HEK293 (cell line): ENCODE measurements around the gene ATF6.

Experiments
- CTCF ChIA-PET: fragments of 350-600 bp; formaldehyde crosslinking; extraction: SDS; loops from one replicate; lab custom pipeline; 2021; ENCODE audit warnings: antibody characterized with exemption; lab: Yijun Ruan, JAX
- POLR2A ChIA-PET: fragments of 300-600 bp; formaldehyde crosslinking; extraction: SDS; loops from one replicate; lab custom pipeline; 2020; ENCODE audit warnings: antibody characterized with exemption, inconsistent platforms; lab: Yijun Ruan, JAX
- H3K27ac ChIP-seq: fragments of 200-500 bp; sonication (Bioruptor generic); 2 replicates; pipeline ENCODE4 v1.5.1; 2014; ENCODE audit warnings: low read depth, low read length, control low read depth, inconsistent platforms; ENCODE audit errors: extremely low read depth
- H3K36me3 ChIP-seq, 2 experiments: fragments of 200-500 bp in 1 of 2; sonication (Bioruptor generic) in 1 of 2; 1 replicate in 1 of 2; 2 replicates in 1 of 2; pipeline ENCODE4 v1.5.1; 2014 to 2017; ENCODE audit warnings: inconsistent platforms in 2 of 2, low read length in 2 of 2; ENCODE audit not compliant: control insufficient read depth in 2 of 2, insufficient read depth in 1 of 2
- H3K4me1 ChIP-seq: fragments of 200-500 bp; sonication (Bioruptor generic); 2 replicates; pipeline ENCODE4 v1.5.1; 2014; ENCODE audit warnings: mild to moderate bottlenecking, low read length, inconsistent platforms; ENCODE audit not compliant: control insufficient read depth, insufficient read depth
- H3K4me3 ChIP-seq: 2 replicates; pipeline ENCODE4 v1.5.1; 2011; ENCODE audit warnings: low read depth, mild to moderate bottlenecking, control low read depth, low read length, moderate library complexity
- H3K9me3 ChIP-seq: fragments of 200-500 bp; sonication (Bioruptor generic); 2 replicates; pipeline ENCODE4 v1.5.1; 2014; ENCODE audit warnings: low read depth, low read length, inconsistent platforms; ENCODE audit not compliant: control insufficient read depth, insufficient read depth
- GLIS1 ChIP-seq: fragments of 450-650 bp; formaldehyde crosslinking; IDR thresholded peaks from 2 replicates; pipeline ENCODE4 v1.5.1; 2016; ENCODE audit warnings: missing biosample characterization, missing genetic modification characterization
- SCRT2 ChIP-seq: fragments of 450-650 bp; formaldehyde crosslinking; IDR thresholded peaks from 2 replicates; pipeline ENCODE4 v1.5.1; 2016; ENCODE audit warnings: missing biosample characterization, missing genetic modification characterization
- WT1 ChIP-seq: fragments of 450-650 bp; formaldehyde crosslinking; IDR thresholded peaks from 2 replicates; pipeline ENCODE4 v1.5.1; 2016; ENCODE audit warnings: missing biosample characterization, missing genetic modification characterization
- ZBTB17 ChIP-seq: fragments of 450-650 bp; formaldehyde crosslinking; IDR thresholded peaks from 2 replicates; pipeline ENCODE4 v1.5.1; 2016; ENCODE audit warnings: missing biosample characterization, missing genetic modification characterization
- ZBTB48 ChIP-seq: fragments of 450-650 bp; formaldehyde crosslinking; IDR thresholded peaks from 2 replicates; pipeline ENCODE4 v1.5.1; 2016; ENCODE audit warnings: missing biosample characterization, missing genetic modification characterization
- ZNF155 ChIP-seq: fragments of 450-650 bp; formaldehyde crosslinking; IDR thresholded peaks from 2 replicates; pipeline ENCODE4 v1.5.1; 2016; ENCODE audit warnings: missing biosample characterization, missing genetic modification characterization
- ZNF366 ChIP-seq: fragments of 450-650 bp; formaldehyde crosslinking; conservative IDR thresholded peaks from 2 replicates; pipeline ENCODE4 v1.5.1; 2016; ENCODE audit warnings: missing biosample characterization, missing genetic modification characterization
- ZNF423 ChIP-seq: fragments of 450-650 bp; formaldehyde crosslinking; IDR thresholded peaks from 2 replicates; pipeline ENCODE4 v1.5.1; 2016; ENCODE audit warnings: missing biosample characterization, missing genetic modification characterization
- ZNF596 ChIP-seq: fragments of 450-650 bp; IDR thresholded peaks from 2 replicates; pipeline ENCODE4 v1.5.0; 2018; ENCODE audit warnings: missing biosample characterization, mild to moderate bottlenecking, missing genetic modification characterization, moderate library complexity
- ZNF610 ChIP-seq: fragments of 450-650 bp; formaldehyde crosslinking; IDR thresholded peaks from 2 replicates; pipeline ENCODE4 v1.5.1; 2016; ENCODE audit warnings: missing biosample characterization, missing genetic modification characterization, borderline replicate concordance
- ZNF677 ChIP-seq: fragments of 450-650 bp; IDR thresholded peaks from 2 replicates; pipeline ENCODE4 v1.5.0; 2018; ENCODE audit warnings: missing biosample characterization, mild to moderate bottlenecking, missing genetic modification characterization, moderate library complexity
- TF ChIP-seq, protein P1 (sequence below): fragments of 450-650 bp; formaldehyde crosslinking; IDR thresholded peaks from 2 replicates; pipeline ENCODE4 v1.5.1; 2016; ENCODE audit warnings: missing biosample characterization, missing genetic modification characterization
- TF ChIP-seq, protein P2 (sequence below): fragments of 450-650 bp; IDR thresholded peaks from 2 replicates; pipeline ENCODE4 v1.5.1; 2018; ENCODE audit warnings: missing biosample characterization, mild to moderate bottlenecking, missing genetic modification characterization
- TF ChIP-seq, protein P3 (sequence below): fragments of 450-650 bp; formaldehyde crosslinking; IDR thresholded peaks from 2 replicates; pipeline ENCODE4 v1.5.1; 2016; ENCODE audit warnings: missing biosample characterization, missing genetic modification characterization
- TF ChIP-seq, protein P4 (sequence below): fragments of 450-650 bp; formaldehyde crosslinking; IDR thresholded peaks from 2 replicates; pipeline ENCODE4 v1.5.1; 2016; ENCODE audit warnings: missing biosample characterization, missing genetic modification characterization
- TF ChIP-seq, protein P5 (sequence below): fragments of 450-650 bp; formaldehyde crosslinking; IDR thresholded peaks from 2 replicates; pipeline ENCODE4 v1.5.1; 2017; ENCODE audit warnings: missing biosample characterization, missing genetic modification characterization

Gene ATF6

DNA sequence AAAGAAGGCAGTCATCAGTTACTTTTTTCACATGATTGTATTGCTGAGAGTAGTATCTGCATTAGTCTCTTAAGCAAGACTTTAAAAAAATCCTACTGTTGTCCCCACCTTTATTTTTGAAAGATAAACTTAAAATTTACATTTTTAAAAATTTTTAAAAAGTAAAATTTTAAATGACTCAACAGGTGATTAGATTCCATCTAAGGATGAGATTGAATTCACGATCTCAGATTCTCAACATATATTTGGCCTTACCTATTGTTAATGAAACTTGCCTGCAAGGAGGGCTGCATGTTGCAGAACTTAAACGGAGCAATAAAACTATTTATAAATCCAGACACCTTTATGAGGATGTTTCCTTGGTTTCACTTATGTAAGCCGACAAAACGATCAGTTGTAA, 182.3 kb downstream of the ATF6 start:
- H3K4me1 ChIP-seq, result peaks cover 5% of the 10 kb centered on the region; the same call in 1 of the 2 replicates
- H3K4me3 ChIP-seq, result no peak overlapping the region
- CTCF ChIA-PET, result interaction anchor here (0.7 kb wide), 1 partner anchor 18 kb away, joined by 3 read pairs; no protein-coding TSS in a partner anchor
- TF ChIP-seq, protein P1, sequence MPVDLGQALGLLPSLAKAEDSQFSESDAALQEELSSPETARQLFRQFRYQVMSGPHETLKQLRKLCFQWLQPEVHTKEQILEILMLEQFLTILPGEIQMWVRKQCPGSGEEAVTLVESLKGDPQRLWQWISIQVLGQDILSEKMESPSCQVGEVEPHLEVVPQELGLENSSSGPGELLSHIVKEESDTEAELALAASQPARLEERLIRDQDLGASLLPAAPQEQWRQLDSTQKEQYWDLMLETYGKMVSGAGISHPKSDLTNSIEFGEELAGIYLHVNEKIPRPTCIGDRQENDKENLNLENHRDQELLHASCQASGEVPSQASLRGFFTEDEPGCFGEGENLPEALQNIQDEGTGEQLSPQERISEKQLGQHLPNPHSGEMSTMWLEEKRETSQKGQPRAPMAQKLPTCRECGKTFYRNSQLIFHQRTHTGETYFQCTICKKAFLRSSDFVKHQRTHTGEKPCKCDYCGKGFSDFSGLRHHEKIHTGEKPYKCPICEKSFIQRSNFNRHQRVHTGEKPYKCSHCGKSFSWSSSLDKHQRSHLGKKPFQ, result no peak
- TF ChIP-seq, protein P2, sequence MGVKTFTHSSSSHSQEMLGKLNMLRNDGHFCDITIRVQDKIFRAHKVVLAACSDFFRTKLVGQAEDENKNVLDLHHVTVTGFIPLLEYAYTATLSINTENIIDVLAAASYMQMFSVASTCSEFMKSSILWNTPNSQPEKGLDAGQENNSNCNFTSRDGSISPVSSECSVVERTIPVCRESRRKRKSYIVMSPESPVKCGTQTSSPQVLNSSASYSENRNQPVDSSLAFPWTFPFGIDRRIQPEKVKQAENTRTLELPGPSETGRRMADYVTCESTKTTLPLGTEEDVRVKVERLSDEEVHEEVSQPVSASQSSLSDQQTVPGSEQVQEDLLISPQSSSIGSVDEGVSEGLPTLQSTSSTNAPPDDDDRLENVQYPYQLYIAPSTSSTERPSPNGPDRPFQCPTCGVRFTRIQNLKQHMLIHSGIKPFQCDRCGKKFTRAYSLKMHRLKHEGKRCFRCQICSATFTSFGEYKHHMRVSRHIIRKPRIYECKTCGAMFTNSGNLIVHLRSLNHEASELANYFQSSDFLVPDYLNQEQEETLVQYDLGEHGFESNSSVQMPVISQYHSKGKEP, result peak; percentile 19; the same call in 1 of the 2 replicates
- TF ChIP-seq SCRT2 (tag by site-specific recombination), result peak; percentile 68
- POLR2A ChIA-PET, result no interaction called here
- H3K9me3 ChIP-seq, result no peaks in the 10 kb centered on the region
- H3K36me3 ChIP-seq, result no peaks in the 10 kb centered on the region
- H3K27ac ChIP-seq, result no peak overlapping the region

DNA sequence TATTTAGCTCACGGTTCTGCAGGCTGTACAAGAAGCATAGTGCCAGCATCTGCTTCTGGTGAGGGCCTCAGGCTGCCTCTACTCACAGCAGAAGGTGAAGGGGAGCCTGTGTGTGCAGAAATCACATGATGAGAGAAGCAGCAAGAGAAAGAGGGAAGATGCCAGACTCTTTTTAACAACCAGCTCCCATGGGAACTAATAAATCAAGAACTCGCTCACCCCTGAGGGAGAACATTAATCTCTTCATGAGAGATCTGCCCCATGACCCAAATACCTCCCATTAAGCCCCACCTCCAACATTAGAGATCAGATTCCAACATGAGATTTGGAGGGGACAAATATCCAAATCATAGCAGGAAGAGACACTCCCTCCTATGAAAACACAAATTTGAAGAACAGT, 183.4 kb downstream of the ATF6 start:
- ChIA-PET POLR2A (no interaction called here), CTCF (no interaction called here)
- Histone ChIP-seq H3K4me3 (no peak overlapping the region), H3K4me1 (peaks cover 5% of the 10 kb centered on the region; the same call in 1 of the 2 replicates), H3K36me3 (no peaks in the 10 kb centered on the region), H3K27ac (no peak overlapping the region), H3K9me3 (no peaks in the 10 kb centered on the region)
- TF ChIP-seq ZNF155 (tag by site-specific recombination), result no peak
- TF ChIP-seq GLIS1 (tag by site-specific recombination), result peak; percentile 62
- peak; percentile 29; the same call in 1 of the 2 replicates for TF ChIP-seq WT1
- no peak for TF ChIP-seq ZNF596 (tag by site-specific recombination)
- no peak for TF ChIP-seq ZBTB48 (tag by site-specific recombination)
- TF ChIP-seq, protein P3, sequence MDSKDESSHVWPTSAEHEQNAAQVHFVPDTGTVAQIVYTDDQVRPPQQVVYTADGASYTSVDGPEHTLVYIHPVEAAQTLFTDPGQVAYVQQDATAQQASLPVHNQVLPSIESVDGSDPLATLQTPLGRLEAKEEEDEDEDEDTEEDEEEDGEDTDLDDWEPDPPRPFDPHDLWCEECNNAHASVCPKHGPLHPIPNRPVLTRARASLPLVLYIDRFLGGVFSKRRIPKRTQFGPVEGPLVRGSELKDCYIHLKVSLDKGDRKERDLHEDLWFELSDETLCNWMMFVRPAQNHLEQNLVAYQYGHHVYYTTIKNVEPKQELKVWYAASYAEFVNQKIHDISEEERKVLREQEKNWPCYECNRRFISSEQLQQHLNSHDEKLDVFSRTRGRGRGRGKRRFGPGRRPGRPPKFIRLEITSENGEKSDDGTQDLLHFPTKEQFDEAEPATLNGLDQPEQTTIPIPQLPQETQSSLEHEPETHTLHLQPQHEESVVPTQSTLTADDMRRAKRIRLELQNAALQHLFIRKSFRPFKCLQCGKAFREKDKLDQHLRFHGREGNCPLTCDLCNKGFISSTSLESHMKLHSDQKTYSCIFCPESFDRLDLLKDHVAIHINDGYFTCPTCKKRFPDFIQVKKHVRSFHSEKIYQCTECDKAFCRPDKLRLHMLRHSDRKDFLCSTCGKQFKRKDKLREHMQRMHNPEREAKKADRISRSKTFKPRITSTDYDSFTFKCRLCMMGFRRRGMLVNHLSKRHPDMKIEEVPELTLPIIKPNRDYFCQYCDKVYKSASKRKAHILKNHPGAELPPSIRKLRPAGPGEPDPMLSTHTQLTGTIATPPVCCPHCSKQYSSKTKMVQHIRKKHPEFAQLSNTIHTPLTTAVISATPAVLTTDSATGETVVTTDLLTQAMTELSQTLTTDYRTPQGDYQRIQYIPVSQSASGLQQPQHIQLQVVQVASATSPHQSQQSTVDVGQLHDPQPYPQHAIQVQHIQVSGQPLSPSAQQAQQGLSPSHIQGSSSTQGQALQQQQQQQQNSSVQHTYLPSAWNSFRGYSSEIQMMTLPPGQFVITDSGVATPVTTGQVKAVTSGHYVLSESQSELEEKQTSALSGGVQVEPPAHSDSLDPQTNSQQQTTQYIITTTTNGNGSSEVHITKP (tag by site-specific recombination), result no peak
- TF ChIP-seq, protein P4, sequence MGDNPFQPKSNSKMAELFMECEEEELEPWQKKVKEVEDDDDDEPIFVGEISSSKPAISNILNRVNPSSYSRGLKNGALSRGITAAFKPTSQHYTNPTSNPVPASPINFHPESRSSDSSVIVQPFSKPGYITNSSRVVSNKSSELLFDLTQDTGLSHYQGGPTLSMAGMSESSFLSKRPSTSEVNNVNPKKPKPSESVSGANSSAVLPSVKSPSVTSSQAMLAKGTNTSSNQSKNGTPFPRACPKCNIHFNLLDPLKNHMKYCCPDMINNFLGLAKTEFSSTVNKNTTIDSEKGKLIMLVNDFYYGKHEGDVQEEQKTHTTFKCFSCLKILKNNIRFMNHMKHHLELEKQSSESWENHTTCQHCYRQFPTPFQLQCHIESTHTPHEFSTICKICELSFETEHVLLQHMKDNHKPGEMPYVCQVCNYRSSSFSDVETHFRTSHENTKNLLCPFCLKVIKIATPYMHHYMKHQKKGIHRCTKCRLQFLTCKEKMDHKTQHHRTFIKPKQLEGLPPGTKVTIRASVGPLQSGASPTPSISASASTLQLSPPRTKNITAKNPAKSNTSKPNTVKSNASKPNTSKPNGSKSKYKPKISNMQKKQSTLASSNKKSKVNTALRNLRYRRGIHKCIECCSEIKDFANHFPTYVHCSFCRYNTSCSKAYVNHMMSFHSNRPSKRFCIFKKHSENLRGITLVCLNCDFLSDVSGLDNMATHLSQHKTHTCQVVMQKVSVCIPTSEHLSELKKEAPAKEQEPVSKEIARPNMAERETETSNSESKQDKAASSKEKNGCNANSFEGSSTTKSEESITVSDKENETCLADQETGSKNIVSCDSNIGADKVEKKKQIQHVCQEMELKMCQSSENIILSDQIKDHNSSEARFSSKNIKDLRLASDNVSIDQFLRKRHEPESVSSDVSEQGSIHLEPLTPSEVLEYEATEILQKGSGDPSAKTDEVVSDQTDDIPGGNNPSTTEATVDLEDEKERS, result no peak
- TF ChIP-seq ZNF423, result peak; percentile 60; the same call in 1 of the 2 replicates
- TF ChIP-seq, protein P5, sequence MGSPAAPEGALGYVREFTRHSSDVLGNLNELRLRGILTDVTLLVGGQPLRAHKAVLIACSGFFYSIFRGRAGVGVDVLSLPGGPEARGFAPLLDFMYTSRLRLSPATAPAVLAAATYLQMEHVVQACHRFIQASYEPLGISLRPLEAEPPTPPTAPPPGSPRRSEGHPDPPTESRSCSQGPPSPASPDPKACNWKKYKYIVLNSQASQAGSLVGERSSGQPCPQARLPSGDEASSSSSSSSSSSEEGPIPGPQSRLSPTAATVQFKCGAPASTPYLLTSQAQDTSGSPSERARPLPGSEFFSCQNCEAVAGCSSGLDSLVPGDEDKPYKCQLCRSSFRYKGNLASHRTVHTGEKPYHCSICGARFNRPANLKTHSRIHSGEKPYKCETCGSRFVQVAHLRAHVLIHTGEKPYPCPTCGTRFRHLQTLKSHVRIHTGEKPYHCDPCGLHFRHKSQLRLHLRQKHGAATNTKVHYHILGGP, result no peak
- no peak for TF ChIP-seq ZNF610 (tag by site-specific recombination)
- TF ChIP-seq ZNF366 (tag by site-specific recombination), result no peak
- no peak for TF ChIP-seq ZBTB17 (tag by site-specific recombination)
- no peak for TF ChIP-seq ZNF677 (tag by site-specific recombination)
